ENCODE results near the gene DGKB.

The DGKB gene

DNA sequence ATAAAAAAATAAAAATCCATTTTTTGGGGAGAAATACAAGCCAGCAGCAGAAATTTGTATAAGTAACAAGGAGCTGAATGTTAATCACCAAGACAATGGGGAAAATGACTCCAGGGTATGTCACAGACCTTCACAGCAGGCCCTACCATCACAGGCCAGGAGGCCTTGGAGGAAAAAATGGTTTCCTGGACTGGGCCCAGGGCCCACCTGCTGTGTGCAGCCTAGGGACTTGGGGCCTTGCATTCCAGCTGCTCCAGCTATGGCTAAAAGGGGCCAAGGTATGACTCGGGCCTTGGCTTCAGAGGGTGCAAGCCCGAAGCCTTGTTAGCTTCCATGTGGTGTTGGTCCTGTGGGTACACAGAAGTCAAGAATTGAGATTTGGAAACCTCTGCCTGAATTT lies 126.3 kb downstream of the DGKB start:
- Histone ChIP-seq H3K4me1 (ENCODE audit: control insufficient read depth, low read depth, low read length) (no peaks in the 10 kb centered on the region), H3K27ac (ENCODE audit: low read length) (no peak overlapping the region), H3K36me3 (ENCODE audit: control insufficient read depth, low read depth, low read length) (no peaks in the 10 kb centered on the region), H3K27me3 (ENCODE audit: control insufficient read depth, insufficient read depth, low read length) (no peaks in the 10 kb centered on the region), H3K9me3 (ENCODE audit: control insufficient read depth, low read depth, low read length) (peaks cover 11% of the 10 kb centered on the region), H3K9ac (ENCODE audit: low read length) (no peak overlapping the region), H3K4me3 (ENCODE audit: low read length) (no peak overlapping the region)

DNA sequence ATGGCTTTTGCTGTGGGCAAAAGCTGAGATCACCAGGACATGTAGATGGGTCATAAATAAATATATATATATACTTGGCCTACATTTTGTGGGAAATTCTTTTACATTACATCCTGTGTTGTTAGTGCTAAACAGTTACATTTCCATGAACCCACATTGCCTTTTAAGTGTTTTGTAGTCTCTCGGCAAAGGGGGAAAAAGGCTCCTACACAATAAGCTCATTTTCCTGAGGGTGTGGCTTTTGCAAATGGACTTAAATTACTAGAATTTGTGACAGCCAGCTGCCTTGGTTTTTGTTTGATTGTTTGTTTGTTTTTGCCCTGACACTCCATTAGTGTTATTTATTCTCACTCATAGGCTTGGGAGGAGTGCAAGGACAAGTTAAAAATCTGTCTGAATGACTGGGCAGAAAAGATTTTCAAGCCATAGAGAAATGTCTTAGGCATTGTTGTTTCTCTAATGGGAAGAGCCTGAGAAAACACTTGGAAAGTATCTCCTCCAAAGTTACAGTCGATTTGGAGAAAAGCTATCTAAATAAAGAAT lies 128.8 kb downstream of the DGKB start:
- H3K4me3 ChIP-seq (ENCODE audit: low read length) = no peak overlapping the region
- peaks cover 11% of the 10 kb centered on the region for H3K9me3 ChIP-seq (ENCODE audit: control insufficient read depth, low read depth, low read length)
- H3K36me3 ChIP-seq (ENCODE audit: control insufficient read depth, low read depth, low read length) = no peaks in the 10 kb centered on the region

DNA sequence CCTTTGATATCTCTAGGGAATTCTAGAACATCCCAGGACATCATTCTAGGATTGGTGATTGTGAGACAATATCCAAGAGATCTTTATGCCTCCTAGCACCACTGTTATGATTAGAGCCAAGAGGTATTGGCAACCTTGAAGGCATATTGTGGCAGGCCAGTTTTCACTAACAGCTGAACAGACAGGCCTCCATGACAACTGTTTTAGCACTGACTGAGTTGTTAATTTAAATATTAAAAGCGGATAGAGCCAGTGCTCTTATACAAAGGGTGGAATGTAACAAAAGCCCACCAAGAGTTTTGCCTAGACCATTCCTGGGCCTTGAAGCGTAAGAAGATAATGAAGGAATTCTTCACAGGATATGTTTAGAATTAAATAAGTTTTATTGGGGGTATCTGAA lies 131.9 kb downstream of the DGKB start:
- Histone ChIP-seq H3K4me1 (ENCODE audit: control insufficient read depth, low read depth, low read length) (peaks cover 9% of the 10 kb centered on the region), H3K4me3 (ENCODE audit: low read length) (no peak overlapping the region), H3K36me3 (ENCODE audit: control insufficient read depth, low read depth, low read length) (no peaks in the 10 kb centered on the region), H3K9ac (ENCODE audit: low read length) (no peak overlapping the region), H3K9me3 (ENCODE audit: control insufficient read depth, low read depth, low read length) (peaks cover under 1% of the 10 kb centered on the region), H3K27me3 (ENCODE audit: control insufficient read depth, insufficient read depth, low read length) (no peaks in the 10 kb centered on the region), H3K27ac (ENCODE audit: low read length) (no peak overlapping the region)

More for the DNA sequence above, 128.8 kb downstream of the DGKB start:
- Histone ChIP-seq H3K27ac (ENCODE audit: low read length) (no peak overlapping the region), H3K9ac (ENCODE audit: low read length) (no peak overlapping the region), H3K27me3 (ENCODE audit: control insufficient read depth, insufficient read depth, low read length) (no peaks in the 10 kb centered on the region), H3K4me1 (ENCODE audit: control insufficient read depth, low read depth, low read length) (peaks cover 9% of the 10 kb centered on the region)

DNA sequence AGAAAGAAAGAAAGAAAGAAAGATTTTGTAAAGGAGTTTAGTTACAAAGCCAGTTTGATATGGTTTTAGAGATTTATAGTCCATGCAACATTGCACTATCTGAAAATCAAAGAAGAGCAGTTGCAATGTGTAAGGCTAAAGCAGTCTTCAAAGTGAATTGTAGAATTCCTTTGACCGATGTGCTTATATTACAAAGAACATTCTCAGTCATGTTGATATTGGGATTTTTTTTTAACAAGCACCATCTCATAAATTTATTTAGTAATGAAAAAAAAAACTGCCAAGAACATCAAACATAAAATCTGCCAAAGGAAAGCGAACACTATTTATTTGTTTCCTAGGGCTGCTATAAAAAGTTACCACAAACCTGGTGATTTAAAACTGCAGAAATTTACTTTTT lies 133.3 kb downstream of the DGKB start:
- peaks cover 9% of the 10 kb centered on the region for H3K4me1 ChIP-seq (ENCODE audit: control insufficient read depth, low read depth, low read length)
- H3K9me3 ChIP-seq (ENCODE audit: control insufficient read depth, low read depth, low read length) = no peaks in the 10 kb centered on the region
- H3K4me3 ChIP-seq (ENCODE audit: low read length) = no peak overlapping the region
- no peaks in the 10 kb centered on the region for H3K27me3 ChIP-seq (ENCODE audit: control insufficient read depth, insufficient read depth, low read length)
- no peak overlapping the region for H3K27ac ChIP-seq (ENCODE audit: low read length)
- no peak overlapping the region for H3K9ac ChIP-seq (ENCODE audit: low read length)
- H3K36me3 ChIP-seq (ENCODE audit: control insufficient read depth, low read depth, low read length) = no peaks in the 10 kb centered on the region

DNA sequence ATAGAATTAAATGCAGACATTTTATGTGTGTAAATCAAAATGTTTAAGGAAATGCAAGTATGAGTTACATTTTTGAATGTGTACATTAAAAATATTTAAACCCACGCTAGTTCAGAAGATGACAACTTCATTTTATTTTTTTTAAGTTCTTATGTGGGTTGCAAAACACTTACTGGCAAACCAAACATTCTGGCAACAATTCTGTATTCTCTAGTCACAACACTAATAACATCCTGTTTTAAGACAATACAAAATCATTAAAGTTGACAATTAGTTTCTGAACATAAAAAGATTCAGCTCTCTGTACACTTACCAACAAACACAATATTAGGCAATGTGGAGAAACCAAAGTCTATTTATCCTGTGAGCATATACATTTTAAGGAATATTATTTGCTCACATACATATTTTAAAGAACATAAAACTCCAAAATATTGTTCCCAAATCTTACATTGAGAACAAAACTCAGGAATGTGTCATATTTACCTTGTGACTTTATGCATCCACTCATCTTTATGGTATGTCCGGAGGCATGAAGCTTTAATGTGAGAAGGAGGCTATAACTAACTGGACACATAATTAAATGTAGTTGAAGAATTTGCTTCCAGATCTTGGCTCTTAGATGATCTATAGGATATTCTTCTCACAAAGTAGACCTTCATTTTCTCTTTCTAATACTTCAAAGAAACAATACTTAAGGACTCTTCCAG lies 134.7 kb downstream of the DGKB start:
- Histone ChIP-seq H3K27me3 (ENCODE audit: control insufficient read depth, insufficient read depth, low read length) (no peaks in the 10 kb centered on the region), H3K9me3 (ENCODE audit: control insufficient read depth, low read depth, low read length) (no peaks in the 10 kb centered on the region), H3K4me1 (ENCODE audit: control insufficient read depth, low read depth, low read length) (peaks cover 9% of the 10 kb centered on the region), H3K9ac (ENCODE audit: low read length) (no peak overlapping the region), H3K4me3 (ENCODE audit: low read length) (no peak overlapping the region), H3K36me3 (ENCODE audit: control insufficient read depth, low read depth, low read length) (no peaks in the 10 kb centered on the region), H3K27ac (ENCODE audit: low read length) (no peak overlapping the region)

DNA sequence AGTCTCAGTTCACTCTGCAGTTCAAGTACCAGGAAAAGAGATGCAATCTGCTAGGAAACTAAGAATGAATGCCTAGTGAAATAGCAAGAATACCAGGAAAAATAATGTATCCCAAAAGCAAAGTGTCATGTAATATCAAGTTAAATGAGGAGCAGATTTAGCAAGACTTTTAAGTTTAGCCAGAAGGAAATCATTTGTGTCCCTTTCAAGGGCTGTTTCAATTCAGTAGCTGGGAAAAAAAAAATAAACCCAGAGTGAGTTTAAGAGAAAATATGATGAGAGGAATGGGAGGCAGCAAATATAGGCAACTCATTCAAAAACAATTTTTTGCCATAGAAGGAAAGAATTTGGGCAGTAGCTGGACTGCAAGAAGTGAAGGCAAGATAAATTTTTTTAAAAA lies 135.8 kb downstream of the DGKB start:
- no peaks in the 10 kb centered on the region for H3K36me3 ChIP-seq (ENCODE audit: control insufficient read depth, low read depth, low read length)
- no peak overlapping the region for H3K27ac ChIP-seq (ENCODE audit: low read length)
- H3K27me3 ChIP-seq (ENCODE audit: control insufficient read depth, insufficient read depth, low read length) = no peaks in the 10 kb centered on the region
- H3K9me3 ChIP-seq (ENCODE audit: control insufficient read depth, low read depth, low read length) = no peaks in the 10 kb centered on the region
- peaks cover 9% of the 10 kb centered on the region for H3K4me1 ChIP-seq (ENCODE audit: control insufficient read depth, low read depth, low read length)
- H3K9ac ChIP-seq (ENCODE audit: low read length) = no peak overlapping the region
- H3K4me3 ChIP-seq (ENCODE audit: low read length) = no peak overlapping the region

DNA sequence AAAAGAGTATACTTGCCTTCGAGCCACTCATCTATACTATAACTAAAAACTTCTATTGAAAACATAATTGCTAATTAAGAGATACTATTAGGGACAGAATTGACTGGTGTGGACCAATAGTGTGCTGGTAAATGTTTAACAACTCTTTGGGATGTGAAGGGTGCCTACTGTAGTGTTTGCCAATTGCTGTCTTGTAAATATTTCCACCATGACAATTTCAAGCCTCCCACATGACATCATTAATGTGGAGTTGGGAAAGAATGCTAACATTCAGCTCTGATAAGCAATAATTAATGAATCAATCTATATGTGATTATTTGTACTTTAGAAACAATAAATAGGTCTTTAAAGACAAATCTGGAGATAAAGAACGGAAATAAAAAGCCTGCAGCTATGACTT lies 136.8 kb downstream of the DGKB start:
- H3K4me3 ChIP-seq (ENCODE audit: low read length) = no peak overlapping the region
- peaks cover 6% of the 10 kb centered on the region for H3K4me1 ChIP-seq (ENCODE audit: control insufficient read depth, low read depth, low read length)
- no peak overlapping the region for H3K9ac ChIP-seq (ENCODE audit: low read length)
- no peaks in the 10 kb centered on the region for H3K9me3 ChIP-seq (ENCODE audit: control insufficient read depth, low read depth, low read length)
- no peaks in the 10 kb centered on the region for H3K27me3 ChIP-seq (ENCODE audit: control insufficient read depth, insufficient read depth, low read length)
- H3K36me3 ChIP-seq (ENCODE audit: control insufficient read depth, low read depth, low read length) = no peaks in the 10 kb centered on the region
- no peak overlapping the region for H3K27ac ChIP-seq (ENCODE audit: low read length)

DNA sequence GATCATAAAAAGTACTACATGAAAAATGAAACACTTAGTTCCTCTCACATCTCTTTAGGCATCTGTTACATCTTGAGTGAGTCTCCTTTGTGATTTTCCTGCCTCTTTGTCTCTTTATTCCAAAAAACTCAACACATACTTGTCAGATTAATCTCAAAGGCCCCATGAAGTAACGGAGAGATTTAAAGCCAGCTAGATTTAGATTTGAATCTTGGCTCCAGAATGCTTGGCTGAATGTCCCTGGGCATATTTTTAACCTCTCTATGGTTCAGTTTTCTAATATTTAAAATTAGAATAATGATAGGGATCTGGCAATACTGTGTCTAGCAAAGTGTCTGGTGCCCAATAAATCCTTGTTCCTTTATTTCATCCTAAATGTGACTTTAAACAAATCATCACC lies 140.0 kb downstream of the DGKB start:
- Histone ChIP-seq H3K9ac (ENCODE audit: low read length) (no peak overlapping the region), H3K27me3 (ENCODE audit: control insufficient read depth, insufficient read depth, low read length) (no peaks in the 10 kb centered on the region), H3K4me1 (ENCODE audit: control insufficient read depth, low read depth, low read length) (no peaks in the 10 kb centered on the region), H3K36me3 (ENCODE audit: control insufficient read depth, low read depth, low read length) (no peaks in the 10 kb centered on the region), H3K4me3 (ENCODE audit: low read length) (no peak overlapping the region), H3K27ac (ENCODE audit: low read length) (no peak overlapping the region), H3K9me3 (ENCODE audit: control insufficient read depth, low read depth, low read length) (no peaks in the 10 kb centered on the region)

DNA sequence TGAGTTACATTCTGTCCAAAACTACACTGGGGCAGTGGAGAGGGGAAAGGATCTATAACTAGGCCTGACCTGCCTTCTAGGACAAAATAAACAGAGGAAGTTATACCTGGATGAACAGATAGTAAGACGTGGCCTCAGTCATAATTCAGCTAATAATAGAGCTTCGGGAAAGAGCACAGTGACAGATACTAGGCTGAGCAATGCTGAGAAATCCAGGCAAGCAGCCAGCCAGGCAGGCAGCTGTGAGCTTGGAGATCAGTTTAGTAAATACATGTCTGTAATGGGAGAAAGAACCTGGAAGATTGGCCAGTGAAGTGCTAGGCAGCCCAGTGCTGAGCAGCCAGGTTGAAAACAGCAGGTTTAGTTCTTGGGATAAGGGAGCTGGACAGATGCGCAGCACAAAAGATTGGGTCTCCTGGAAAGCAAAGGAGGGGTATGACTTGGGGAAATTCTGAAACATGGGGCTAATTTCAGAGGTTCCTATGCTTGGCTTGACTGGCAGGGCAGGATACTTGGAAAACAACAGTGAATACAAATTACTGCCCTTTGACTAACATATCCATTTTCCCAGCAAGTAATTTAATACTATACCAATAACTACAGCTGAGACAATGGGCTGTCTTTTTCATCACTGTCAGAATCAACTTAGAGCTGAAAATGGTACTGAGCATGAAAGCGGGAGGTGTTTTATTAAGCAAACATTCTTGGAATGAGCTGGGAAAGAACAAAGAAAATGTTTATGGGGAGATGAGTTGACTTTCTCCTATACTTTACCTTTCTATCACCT lies 140.8 kb downstream of the DGKB start:
- Histone ChIP-seq H3K36me3 (ENCODE audit: control insufficient read depth, low read depth, low read length) (no peaks in the 10 kb centered on the region), H3K27ac (ENCODE audit: low read length) (no peak overlapping the region), H3K27me3 (ENCODE audit: control insufficient read depth, insufficient read depth, low read length) (no peaks in the 10 kb centered on the region), H3K9me3 (ENCODE audit: control insufficient read depth, low read depth, low read length) (no peaks in the 10 kb centered on the region), H3K9ac (ENCODE audit: low read length) (no peak overlapping the region), H3K4me1 (ENCODE audit: control insufficient read depth, low read depth, low read length) (no peaks in the 10 kb centered on the region), H3K4me3 (ENCODE audit: low read length) (no peak overlapping the region)

DNA sequence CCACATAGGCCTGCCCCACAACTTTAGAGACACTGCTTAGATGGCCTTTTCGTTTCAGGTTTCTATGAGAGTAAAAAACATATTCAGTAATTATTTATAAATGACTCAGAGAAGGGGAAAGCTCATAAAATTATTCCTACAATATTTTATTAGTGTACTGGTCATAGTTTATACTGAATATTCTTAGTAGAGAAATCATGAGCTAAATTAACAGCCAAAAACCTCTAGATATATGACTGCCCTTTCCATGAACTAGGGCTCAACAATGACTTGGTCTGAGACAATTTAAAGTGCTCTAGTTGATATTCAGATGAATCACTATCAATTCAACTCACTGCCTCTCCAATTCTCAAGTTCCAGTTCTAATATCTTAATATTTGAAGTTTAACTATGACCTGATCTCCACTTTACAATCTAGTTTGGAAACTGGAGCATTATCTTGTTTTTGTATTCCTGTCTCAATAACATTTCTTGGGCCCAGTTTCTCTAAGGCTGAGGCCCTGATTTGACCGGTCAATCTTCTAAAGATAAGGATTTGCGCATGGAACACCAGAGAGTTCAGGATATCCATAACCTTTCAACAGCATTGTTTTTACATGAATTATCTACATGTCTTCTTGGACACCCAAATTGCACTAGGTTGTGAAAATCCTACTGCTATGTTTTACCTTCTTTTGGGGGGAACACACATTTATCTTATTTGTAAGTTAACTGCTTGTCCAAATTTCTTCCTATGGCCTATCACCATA lies 141.6 kb downstream of the DGKB start:
- H3K27me3 ChIP-seq (ENCODE audit: control insufficient read depth, insufficient read depth, low read length) = no peaks in the 10 kb centered on the region
- H3K9me3 ChIP-seq (ENCODE audit: control insufficient read depth, low read depth, low read length) = no peaks in the 10 kb centered on the region
- H3K36me3 ChIP-seq (ENCODE audit: control insufficient read depth, low read depth, low read length) = no peaks in the 10 kb centered on the region
- H3K4me1 ChIP-seq (ENCODE audit: control insufficient read depth, low read depth, low read length) = no peaks in the 10 kb centered on the region
- no peak overlapping the region for H3K4me3 ChIP-seq (ENCODE audit: low read length)
- no peak overlapping the region for H3K27ac ChIP-seq (ENCODE audit: low read length)
- H3K9ac ChIP-seq (ENCODE audit: low read length) = no peak overlapping the region

DNA sequence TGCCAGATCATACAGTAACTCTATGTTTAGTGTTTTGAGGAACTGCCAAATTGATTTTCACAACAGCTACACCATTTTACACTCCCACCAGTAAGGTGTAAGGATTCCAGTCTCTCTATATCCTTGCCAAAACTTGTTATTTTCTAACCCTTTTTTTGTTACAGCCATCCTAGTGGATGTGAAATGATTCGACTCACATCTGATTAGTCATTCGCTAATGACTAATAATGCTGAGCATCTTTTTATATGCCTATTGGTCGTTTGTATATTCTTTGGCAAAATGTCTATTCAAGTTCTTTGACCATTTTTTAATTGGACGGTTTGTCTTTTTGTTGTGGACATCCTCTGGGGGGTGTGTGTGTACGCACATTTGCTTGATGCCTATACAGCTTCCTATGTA lies 142.8 kb downstream of the DGKB start:
- no peaks in the 10 kb centered on the region for H3K9me3 ChIP-seq (ENCODE audit: control insufficient read depth, low read depth, low read length)
- H3K9ac ChIP-seq (ENCODE audit: low read length) = no peak overlapping the region
- H3K27ac ChIP-seq (ENCODE audit: low read length) = no peak overlapping the region
- no peaks in the 10 kb centered on the region for H3K4me1 ChIP-seq (ENCODE audit: control insufficient read depth, low read depth, low read length)
- no peak overlapping the region for H3K4me3 ChIP-seq (ENCODE audit: low read length)
- no peaks in the 10 kb centered on the region for H3K27me3 ChIP-seq (ENCODE audit: control insufficient read depth, insufficient read depth, low read length)
- H3K36me3 ChIP-seq (ENCODE audit: control insufficient read depth, low read depth, low read length) = no peaks in the 10 kb centered on the region
